ENCODE data around the gene NDUFV2.
A peak's percentile ranks its signal among the peaks of the same experiment; 100 is the strongest.

The NDUFV2 gene

GRCh38 chr18:9094307-9095226 lies 7.9 kb upstream of the NDUFV2 start:
- Histone ChIP-seq H3K4me3 (no peak overlapping the region), H3K27ac (no peak overlapping the region), H3K9ac (ENCODE audit: insufficient read length) (no peak overlapping the region), H3K36me3 (ENCODE audit: insufficient read depth, low read length) (no peaks in the 10 kb centered on the region), H3K9me3 (ENCODE audit: low read depth, low read length) (no peaks in the 10 kb centered on the region)
- TF ChIP-seq POLR2AphosphoS5 (IDR thresholded peaks at IDR 0.05; ENCODE audit: borderline replicate concordance, low read depth, low read length) = no peak
- no peak for TF ChIP-seq FOXP2 (optimal IDR thresholded peaks at IDR 0.05; ENCODE audit: control extremely low read depth, extremely low read length, insufficient read depth)
- no peak for TF ChIP-seq EZH2 (IDR thresholded peaks at IDR 0.05)
- no peak for DNase-seq (ENCODE audit: low read depth, low spot score)

GRCh38 chr18:9095297-9096006 lies 7.0 kb upstream of the NDUFV2 start:
- H3K9ac ChIP-seq (ENCODE audit: insufficient read length) = no peak overlapping the region
- TF ChIP-seq POLR2AphosphoS5 (IDR thresholded peaks at IDR 0.05; ENCODE audit: borderline replicate concordance, low read depth, low read length) = no peak
- TF ChIP-seq EZH2 (IDR thresholded peaks at IDR 0.05) = no peak
- no peak overlapping the region for H3K4me3 ChIP-seq
- H3K27ac ChIP-seq = no peak overlapping the region
- H3K9me3 ChIP-seq (ENCODE audit: low read depth, low read length) = no peaks in the 10 kb centered on the region
- H3K36me3 ChIP-seq (ENCODE audit: insufficient read depth, low read length) = no peaks in the 10 kb centered on the region
- DNase-seq (ENCODE audit: low read depth, low spot score) = no peak

DNA sequence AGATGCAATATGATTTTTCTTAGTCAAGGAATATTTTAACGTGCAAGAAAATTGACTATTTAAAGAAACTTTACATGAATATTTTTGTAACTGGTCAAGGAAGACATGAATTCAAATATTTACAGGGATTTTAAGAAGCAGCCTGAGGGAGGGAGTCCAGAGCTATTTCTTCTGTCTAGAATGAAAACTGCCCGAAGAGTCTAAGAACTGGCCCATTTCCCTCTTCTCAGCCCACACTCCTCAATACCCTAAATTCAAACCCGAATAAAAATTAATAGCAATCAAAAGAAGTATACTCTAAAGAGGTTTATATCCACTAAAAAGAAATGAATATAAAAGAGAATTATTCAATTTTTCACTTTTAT lies 6.5 kb upstream of the NDUFV2 start:
- TF ChIP-seq POLR2AphosphoS5 (IDR thresholded peaks at IDR 0.05; ENCODE audit: borderline replicate concordance, low read depth, low read length) (no peak), FOXP2 (optimal IDR thresholded peaks at IDR 0.05; ENCODE audit: control extremely low read depth, extremely low read length, insufficient read depth) (no peak), EZH2 (IDR thresholded peaks at IDR 0.05) (no peak)
- H3K27ac ChIP-seq = no peak overlapping the region

GRCh38 chr18:9096685-9097084 lies 5.8 kb upstream of the NDUFV2 start:
- no peak for DNase-seq (ENCODE audit: low read depth, low spot score)
- TF ChIP-seq FOXP2 (optimal IDR thresholded peaks at IDR 0.05; ENCODE audit: control extremely low read depth, extremely low read length, insufficient read depth) = no peak
- no peak for TF ChIP-seq EZH2 (IDR thresholded peaks at IDR 0.05)
- no peak for TF ChIP-seq POLR2AphosphoS5 (IDR thresholded peaks at IDR 0.05; ENCODE audit: borderline replicate concordance, low read depth, low read length)
- no peak overlapping the region for H3K4me3 ChIP-seq
- no peaks in the 10 kb centered on the region for H3K36me3 ChIP-seq (ENCODE audit: insufficient read depth, low read length)
- H3K27ac ChIP-seq = no peak overlapping the region
- no peak overlapping the region for H3K9ac ChIP-seq (ENCODE audit: insufficient read length)
- no peaks in the 10 kb centered on the region for H3K9me3 ChIP-seq (ENCODE audit: low read depth, low read length)

More for the DNA sequence above, 6.5 kb upstream of the NDUFV2 start:
- no peaks in the 10 kb centered on the region for H3K9me3 ChIP-seq (ENCODE audit: low read depth, low read length)
- no peak overlapping the region for H3K4me3 ChIP-seq
- no peak overlapping the region for H3K9ac ChIP-seq (ENCODE audit: insufficient read length)
- DNase-seq (ENCODE audit: low read depth, low spot score) = no peak
- no peaks in the 10 kb centered on the region for H3K36me3 ChIP-seq (ENCODE audit: insufficient read depth, low read length)

DNA sequence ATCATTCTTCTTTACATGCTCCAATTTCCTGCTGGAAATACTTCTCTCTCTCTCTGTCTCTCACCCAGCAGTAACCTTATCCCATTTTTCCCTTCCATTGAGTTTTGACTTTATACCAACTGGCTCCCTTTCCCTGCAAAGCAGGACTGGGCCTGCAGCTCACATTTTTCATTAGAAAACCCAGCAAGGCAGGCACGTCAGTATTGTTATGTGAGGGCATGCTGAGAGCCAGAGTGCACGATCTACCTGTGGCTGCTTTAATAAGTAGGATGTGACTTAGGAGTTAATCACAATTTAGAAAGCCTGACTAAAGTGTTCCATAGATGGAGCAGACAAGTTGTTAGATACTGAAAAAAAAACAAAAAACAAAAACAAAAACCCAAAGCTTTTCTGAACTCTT lies 5.2 kb upstream of the NDUFV2 start:
- Histone ChIP-seq H3K36me3 (ENCODE audit: insufficient read depth, low read length) (no peaks in the 10 kb centered on the region), H3K9me3 (ENCODE audit: low read depth, low read length) (no peaks in the 10 kb centered on the region), H3K4me3 (no peak overlapping the region), H3K27ac (no peak overlapping the region), H3K9ac (ENCODE audit: insufficient read length) (no peak overlapping the region)
- TF ChIP-seq FOXP2 (optimal IDR thresholded peaks at IDR 0.05; ENCODE audit: control extremely low read depth, extremely low read length, insufficient read depth) (no peak), EZH2 (IDR thresholded peaks at IDR 0.05) (no peak), POLR2AphosphoS5 (IDR thresholded peaks at IDR 0.05; ENCODE audit: borderline replicate concordance, low read depth, low read length) (no peak)
- no peak for DNase-seq (ENCODE audit: low read depth, low spot score)

GRCh38 chr18:9100796-9101195 lies 1.7 kb upstream of the NDUFV2 start:
- Histone ChIP-seq H3K36me3 (ENCODE audit: insufficient read depth, low read length) (peaks cover 15% of the 10 kb centered on the region; the same call in 1 of the 2 replicates), H3K9me3 (ENCODE audit: low read depth, low read length) (no peaks in the 10 kb centered on the region), H3K9ac (ENCODE audit: insufficient read length) (no peak overlapping the region), H3K4me3 (no peak overlapping the region), H3K27ac (no peak overlapping the region)
- TF ChIP-seq POLR2AphosphoS5 (IDR thresholded peaks at IDR 0.05; ENCODE audit: borderline replicate concordance, low read depth, low read length) = no peak
- no peak for TF ChIP-seq EZH2 (IDR thresholded peaks at IDR 0.05)
- no peak for TF ChIP-seq FOXP2 (optimal IDR thresholded peaks at IDR 0.05; ENCODE audit: control extremely low read depth, extremely low read length, insufficient read depth)
- DNase-seq (ENCODE audit: low read depth, low spot score) = no peak

DNA sequence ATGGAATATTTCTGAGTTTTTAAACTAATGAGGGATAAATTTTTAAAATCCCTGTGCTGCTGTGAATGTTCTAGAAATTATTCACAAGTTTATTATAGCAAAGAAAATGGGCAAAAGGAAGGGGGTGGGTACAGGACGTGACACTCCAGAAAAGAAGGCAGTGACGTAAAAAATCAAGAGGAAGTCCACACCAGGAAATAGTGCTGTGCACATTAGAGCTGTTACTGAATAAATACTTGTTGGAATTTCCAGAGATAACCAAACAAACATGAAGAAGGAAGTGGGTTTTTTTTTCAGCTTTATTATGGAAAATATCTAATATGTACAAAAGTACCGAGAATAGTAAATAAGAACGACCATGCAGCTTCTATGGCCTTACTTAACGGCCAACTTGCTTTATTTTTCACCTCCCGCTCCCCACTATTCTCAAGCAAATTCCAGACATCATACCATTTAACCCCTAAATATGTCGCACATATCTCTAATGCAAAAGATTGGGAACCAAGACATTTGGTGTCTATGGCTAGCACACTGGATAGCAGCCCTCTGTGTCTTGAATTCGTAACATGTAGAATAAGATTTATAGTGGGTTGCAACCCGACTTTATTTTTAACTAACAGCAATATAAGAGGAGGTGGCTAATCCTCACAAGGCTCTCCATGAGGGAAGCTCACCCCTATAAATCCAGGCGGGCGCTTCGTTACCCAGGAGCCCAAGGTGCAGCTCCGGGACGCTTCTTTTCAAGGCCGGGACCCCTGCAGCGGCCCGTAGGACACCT lies 580 bp upstream of the NDUFV2 start:
- peaks cover 16% of the 10 kb centered on the region; the same call in 1 of the 2 replicates for H3K36me3 ChIP-seq (ENCODE audit: insufficient read depth, low read length)
- peak overlapping the region; percentile 75 for H3K9ac ChIP-seq (ENCODE audit: insufficient read length)
- no peaks in the 10 kb centered on the region for H3K9me3 ChIP-seq (ENCODE audit: low read depth, low read length)
- peak overlapping the region; percentile 74 for H3K27ac ChIP-seq
- peak overlapping the region; percentile 96 for H3K4me3 ChIP-seq
- TF ChIP-seq FOXP2 (optimal IDR thresholded peaks at IDR 0.05; ENCODE audit: control extremely low read depth, extremely low read length, insufficient read depth) = no peak
- TF ChIP-seq POLR2AphosphoS5 (IDR thresholded peaks at IDR 0.05; ENCODE audit: borderline replicate concordance, low read depth, low read length) = no peak; the same call in 1 of the 2 replicates
- no peak for TF ChIP-seq EZH2 (IDR thresholded peaks at IDR 0.05)
- no peak for DNase-seq (ENCODE audit: low read depth, low spot score)

Data from SK-N-MC (cell line).